K562 (cell line): ENCODE measurements around the gene GCGR. TPM values are rescaled to one million over a fixed set of nuclear protein-coding genes. Genes with fewer than 3 reads are reported as not detected.

Source experiments
- ATAC-seq: fragments of 200-7000 bp; cut with Tn5 transposase; 3 replicates; pipeline ENCODE4 v1.9.1; 2020; ENCODE audit warnings: moderate library complexity
- BruUV-seq: library from RNA; stranded (reverse); fragments of 400-500 nt; replicated peaks from 2 replicates; lab custom pipeline; 2021; lab: Mats Ljungman, UMichigan
- CTCF ChIA-PET: fragments of 300-600 bp; formaldehyde crosslinking; extraction: SDS; loops from one replicate; lab custom pipeline; 2021; ENCODE audit warnings: low intra/inter-chr PET ratio; lab: Yijun Ruan, JAX
- POLR2A ChIA-PET: fragments of 300-600, 350-650 bp; sonication (Branson Sonifier 250); formaldehyde crosslinking; extraction: SDS; loops from one replicate; lab custom pipeline; 2021; ENCODE audit warnings: antibody characterized with exemption, inconsistent platforms; lab: Yijun Ruan, JAX
- DNase-seq, 4 experiments: peaks; one replicate each; pipeline versions ENCODE4 v3.0.0 to v3.0.0-alpha.2; 2011 to 2018; ENCODE audit warnings: low spot score in 3 of 4, mixed read lengths in 3 of 4; ENCODE audit errors: extremely low read depth in 1 of 4
- FAIRE-seq: peaks from 2 replicates; lab custom pipeline; 2011; peaks lifted over from hg19 to GRCh38; lab: Jason Lieb, UNC
- H2AFZ ChIP-seq: 2 replicates; pipeline ENCODE4 v1.6.0; 2011; ENCODE audit warnings: low read depth, low read length, control low read depth, inconsistent platforms
- H3K27ac ChIP-seq: fragments of 200-600 bp; 3 replicates; pipeline ENCODE4 v1.8.0; 2011; ENCODE audit warnings: low read depth, mild to moderate bottlenecking, control low read depth, inconsistent platforms, low read length, moderate library complexity, mixed read lengths; ENCODE audit errors: extremely low read depth
- H3K27me3 ChIP-seq, 2 experiments: fragments of 300-600 bp in 1 of 2; 2 replicates in 1 of 2; 3 replicates in 1 of 2; pipeline versions ENCODE4 v1.6.0 to v1.8.0; 2011; ENCODE audit warnings: inconsistent platforms in 2 of 2, low read length in 2 of 2, mild to moderate bottlenecking in 1 of 2, mixed read lengths in 1 of 2, moderate library complexity in 1 of 2; ENCODE audit not compliant: control insufficient read depth in 2 of 2, insufficient read depth in 2 of 2
- H3K36me3 ChIP-seq: fragments of 300-600 bp; 3 replicates; pipeline ENCODE4 v1.8.0; 2011; ENCODE audit warnings: mild to moderate bottlenecking, low read length, inconsistent platforms; ENCODE audit not compliant: control insufficient read depth, insufficient read depth
- H3K4me1 ChIP-seq, 2 experiments: fragments of 200-600 bp in 1 of 2; replicated peaks in 1 of 2; 2 replicates in 1 of 2; 3 replicates in 1 of 2; pipeline versions ENCODE4 v1.5.1 to v1.8.0; 2011; ENCODE audit warnings: inconsistent platforms in 2 of 2, low read length in 2 of 2, mild to moderate bottlenecking in 1 of 2, mixed read lengths in 1 of 2, moderate library complexity in 1 of 2; ENCODE audit not compliant: control insufficient read depth in 2 of 2, insufficient read depth in 2 of 2
- H3K4me2 ChIP-seq: 2 replicates; pipeline ENCODE4 v1.6.1; 2011; ENCODE audit warnings: low read length, control low read depth, inconsistent platforms, mixed read lengths; ENCODE audit not compliant: insufficient read depth
- H3K4me3 ChIP-seq: fragments of 200-600 bp; sonication (generic), shearing (Covaris generic); 2 replicates; pipeline ENCODE4 v1.5.1; 2016; ENCODE audit warnings: control low read depth, inconsistent platforms
- H3K79me2 ChIP-seq: fragments of 200-600 bp; 3 replicates; pipeline ENCODE4 v1.8.0; 2011; ENCODE audit warnings: low read length, inconsistent platforms; ENCODE audit not compliant: control insufficient read depth, insufficient read depth
- H3K9ac ChIP-seq, 2 experiments: 2 replicates each; pipeline versions ENCODE4 v1.6.0 to v1.6.1; 2011; ENCODE audit warnings: low read depth in 2 of 2, low read length in 2 of 2, control low read depth in 1 of 2, inconsistent platforms in 1 of 2, mild to moderate bottlenecking in 1 of 2, mixed read lengths in 1 of 2; ENCODE audit not compliant: insufficient read depth in 1 of 2
- H3K9me1 ChIP-seq: one replicate; pipeline ENCODE4 v1.6.0; 2011; ENCODE audit warnings: inconsistent platforms, mild to moderate bottlenecking, low read length, moderate library complexity; ENCODE audit not compliant: control insufficient read depth, insufficient read depth
- H3K9me3 ChIP-seq: replicated peaks from 2 replicates; pipeline ENCODE4 v1.5.1; 2011; ENCODE audit warnings: low read depth, low read length, inconsistent platforms; ENCODE audit not compliant: control insufficient read depth, insufficient read depth
- H4K20me1 ChIP-seq: replicated peaks from 2 replicates; pipeline ENCODE4 v1.6.1; 2011; ENCODE audit warnings: low read length, inconsistent platforms, mixed read lengths; ENCODE audit not compliant: control insufficient read depth, insufficient read depth
- ARID2 ChIP-seq: fragments of 450-650 bp; IDR thresholded peaks from 2 replicates; pipeline ENCODE4 v1.6.1; 2017; ENCODE audit warnings: antibody characterized with exemption, mild to moderate bottlenecking
- GATAD2A ChIP-seq: fragments of 450-650 bp; IDR thresholded peaks from 2 replicates; pipeline ENCODE4 v1.6.1; 2017
- HCFC1 ChIP-seq: IDR thresholded peaks from 2 replicates; pipeline ENCODE4 v1.6.1; 2012; ENCODE audit warnings: low read depth, low read length, improper control_type of control experiment
- HMGN3 ChIP-seq: IDR thresholded peaks from 2 replicates; pipeline ENCODE4 v1.6.1; 2011; ENCODE audit warnings: borderline replicate concordance, low read depth, mild to moderate bottlenecking, mixed read lengths, low read length; ENCODE audit not compliant: insufficient read length; ENCODE audit errors: extremely low read depth
- MCM3 ChIP-seq: fragments of 450-650 bp; IDR thresholded peaks from 2 replicates; pipeline ENCODE4 v1.6.1; 2016
- MYNN ChIP-seq, 2 experiments: sonication (generic); formaldehyde crosslinking in 1 of 2; IDR thresholded peaks; 2 replicates each; pipeline versions ENCODE4 v1.5.0 to v1.6.1; 2016 to 2020; ENCODE audit warnings: antibody characterized with exemption in 1 of 2, missing genetic modification reagents in 1 of 2
- POLR2A ChIP-seq: fragments of 450-650 bp; conservative IDR thresholded peaks from 2 replicates; pipeline ENCODE4 v1.6.1; 2016
- POLR2G ChIP-seq: fragments of 200-400 bp; formaldehyde crosslinking; IDR thresholded peaks from 2 replicates; pipeline ENCODE4 v1.6.1; 2017; ENCODE audit warnings: low read depth, mild to moderate bottlenecking, antibody characterized with exemption, low read length, moderate library complexity
- PRPF4 ChIP-seq: fragments of 200-400 bp; formaldehyde crosslinking; IDR thresholded peaks from one replicate; pipeline ENCODE4 v1.6.1; 2017; ENCODE audit warnings: low read length, low read depth, mild to moderate bottlenecking; ENCODE audit not compliant: insufficient read depth, poor library complexity, severe bottlenecking
- RBFOX2 ChIP-seq: fragments of 200-400 bp; formaldehyde crosslinking; IDR thresholded peaks from 2 replicates; pipeline ENCODE4 v1.6.1; 2017; ENCODE audit warnings: low read depth, mild to moderate bottlenecking, low read length, moderate library complexity
- SLC30A9 ChIP-seq: fragments of 250-450 bp; sonication (Bioruptor Pico); IDR thresholded peaks from 2 replicates; pipeline ENCODE4 v1.8.0; 2022; ENCODE audit warnings: mild to moderate bottlenecking, moderate library complexity
- SOX6 ChIP-seq: fragments of 450-650 bp; IDR thresholded peaks from 2 replicates; pipeline ENCODE4 v1.6.1; 2014; ENCODE audit warnings: mild to moderate bottlenecking
- SRF ChIP-seq, 2 experiments: fragments of 250-450, 450-650 bp in 1 of 2; sonication (Bioruptor Pico) in 1 of 2; sonication (generic) in 1 of 2; formaldehyde crosslinking; IDR thresholded peaks; 2 replicates each; pipeline versions ENCODE4 v1.5.0 to v1.5.1; 2020 to 2022; ENCODE audit warnings: mild to moderate bottlenecking in 1 of 2, missing genetic modification reagents in 1 of 2
- SUPT5H ChIP-seq: fragments of 450-650 bp; IDR thresholded peaks from 2 replicates; pipeline ENCODE4 v1.6.1; 2016
- TCF7 ChIP-seq: sonication (generic); IDR thresholded peaks from 2 replicates; pipeline ENCODE4 v1.6.1; 2016; ENCODE audit warnings: antibody characterized with exemption, borderline replicate concordance
- ZC3H8 ChIP-seq: fragments of 450-650 bp; IDR thresholded peaks from 2 replicates; pipeline ENCODE4 v1.6.1; 2017
- WGBS: fragments of 100-300 bp; shearing (Covaris generic); methylation state at CpG from one replicate; pipeline ENCODE4 v1.1.6; 2016; ENCODE audit warnings: low coverage, mixed read lengths; ENCODE audit not compliant: insufficient coverage; ENCODE audit errors: missing lambda C conversion rate; 5-methylcytosine and 5-hydroxymethylcytosine counted together
- in situ Hi-C: fragments of 300-500 bp; cut with MboI; formaldehyde crosslinking; loops from 4 replicates; pipeline ENCODE4 v1.15.0; 2018; ENCODE audit warnings: inconsistent platforms, mixed read lengths
- intact Hi-C: fragments of 100-400 bp; cut with micrococcal nuclease; formaldehyde crosslinking; loops from 2 replicates; pipeline ENCODE4 v1.14.2; 2022
- polyA plus RNA-seq, 8 experiments: library from polyadenylated mRNA; depleted of rRNA in 4 of 8; stranded (reverse) in 5 of 8; unstranded in 3 of 8; fragments of >200 nt; fragmentation: Nextera tagmentation in 2 of 8; fragmentation: Illumina TruSeq in 1 of 8; extraction: Ambion mirVana in 2 of 8; extraction: Trizol in 1 of 8; gene quantifications; 2 replicates each; pipeline versions ENCODE4 v1.2.1 to v1.2.3, GENCODE V29; 2011 to 2014; ENCODE audit warnings: inconsistent platforms in 1 of 8, missing spikeins in 1 of 8
- total RNA-seq, 7 experiments: library from RNA; depleted of rRNA in 6 of 7; stranded (reverse); fragments of >200 nt in 6 of 7; fragmentation: Illumina TruSeq in 2 of 7; extraction: Trizol in 2 of 7; gene quantifications; 2 replicates each; pipeline versions ENCODE4 v1.2.1 to v1.2.3, GENCODE V29; 2011 to 2021; ENCODE audit warnings: low replicate concordance in 1 of 7
- TF ChIP-seq, protein P1 (sequence below), 2 experiments: fragments of 450-650 bp; IDR thresholded peaks; 2 replicates each; pipeline ENCODE4 v1.6.1; 2016

GCGR gene
- total and polyA plus RNA-seq, 9 of the 15 experiments (the other 6 are each of a cell fraction or from before 2014, with no cell fraction given): not detected

DNA sequence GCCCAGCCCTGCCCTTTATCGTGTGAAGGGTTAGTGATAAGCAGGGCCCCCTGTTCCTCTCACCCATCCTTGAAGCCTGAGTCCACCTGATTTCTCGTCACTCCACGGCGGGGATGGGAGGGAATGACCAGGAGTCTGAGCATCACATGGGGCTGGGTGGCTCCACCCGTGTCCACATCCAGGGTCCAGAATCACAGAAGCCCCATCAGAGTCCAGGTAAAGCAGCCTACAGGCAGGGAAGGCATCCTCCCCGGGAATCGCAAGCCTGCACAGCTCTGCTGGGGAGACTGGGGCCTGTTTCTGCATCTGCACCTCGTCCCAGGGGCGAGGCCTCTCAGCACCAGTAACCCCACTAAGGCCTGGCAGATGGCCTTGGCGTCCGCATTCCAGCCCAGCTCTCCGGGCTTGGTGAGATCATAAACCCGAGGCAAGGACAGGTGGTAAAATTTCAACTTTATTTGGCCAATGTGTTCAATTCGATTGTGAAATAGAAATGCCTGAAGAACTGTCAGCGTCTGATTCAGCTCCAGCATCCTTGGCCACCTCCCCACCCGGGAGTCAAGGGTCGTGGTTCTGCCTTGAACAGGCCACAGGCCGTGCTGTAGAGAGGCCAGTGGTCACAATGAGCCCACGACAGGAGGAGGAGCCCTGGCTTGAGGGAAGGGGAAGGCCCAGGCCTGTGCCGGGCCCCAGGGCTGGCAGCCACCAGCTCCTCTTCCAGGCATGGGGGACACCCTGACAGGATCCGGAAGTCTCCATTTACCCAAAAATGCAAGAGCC, 39.0 kb downstream of the GCGR start (continued):
- TF ChIP-seq HMGN3 (no peak), SRF (CRISPR knock-in tag; IDR thresholded peaks at IDR 0.05) (no peak), ZC3H8 (no peak), MCM3 (no peak), MYNN (IDR thresholded peaks at IDR 0.05) (peak; percentile 19; the same call in 1 of the 2 replicates), MYNN (CRISPR knock-in tag; IDR thresholded peaks at IDR 0.05) (no peak), POLR2G (peak; percentile 74; the same call in 1 of the 2 replicates), SOX6 (no peak), GATAD2A (no peak), HCFC1 (no peak), PRPF4 (no peak), SLC30A9 (no peak)

DNA sequence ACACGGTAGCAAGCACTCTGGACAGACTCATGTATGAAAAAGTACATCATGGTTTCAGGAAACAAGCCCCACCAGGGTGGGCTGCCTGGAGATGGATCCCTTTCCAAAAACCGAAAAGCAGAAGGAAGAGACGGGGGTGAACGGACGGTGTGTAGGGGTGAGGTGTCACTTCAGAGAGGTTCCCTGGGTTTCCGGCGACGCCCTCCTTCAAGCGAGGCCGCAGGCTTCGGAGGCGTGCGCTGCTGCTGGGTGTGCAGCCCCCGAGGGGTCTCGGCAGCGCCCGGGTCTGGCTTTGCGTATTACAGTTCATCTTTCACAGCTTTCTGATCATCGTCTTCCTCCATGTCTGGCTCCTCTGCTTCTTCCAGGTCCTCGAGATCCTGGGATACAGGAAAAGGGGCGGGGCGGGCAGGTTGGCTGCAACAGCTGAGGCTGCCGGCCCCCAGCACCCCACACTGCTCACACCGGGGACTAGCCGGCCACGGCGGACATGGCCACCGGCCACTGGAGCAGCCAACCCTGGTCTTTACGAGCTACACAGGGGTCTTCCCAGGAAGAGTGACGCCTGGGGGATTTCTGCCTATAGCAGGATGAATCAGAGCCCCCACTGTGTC, 39.9 kb downstream of the GCGR start:
- Histone ChIP-seq H3K9me3 (no peaks in the 10 kb centered on the region), H3K27me3 (no peaks in the 10 kb centered on the region), H3K27ac (no peak overlapping the region), H4K20me1 (peaks cover 13% of the 10 kb centered on the region), H3K9me1 (no peaks in the 10 kb centered on the region), H3K9ac (no peak overlapping the region), H3K4me3 (no peak overlapping the region), H3K79me2 (no peaks in the 10 kb centered on the region), H2AFZ (no peak overlapping the region)
- intact Hi-C loops: no loop called here
- BruUV-seq: no TSS peak
- 91% methylated on average over 28 of the region's 30 CpGs for WGBS
- FAIRE-seq: no peak
- no peak for DNase-seq
- POLR2A ChIA-PET: interaction anchor here (0.6 to 8.0 kb wide), 10 partner anchors 10 to 35 kb away, joined by 3 to 85 read pairs (median 8); partner anchors contain the start of genes MCRIP1 and P4HB
- TF ChIP-seq, protein P1, sequence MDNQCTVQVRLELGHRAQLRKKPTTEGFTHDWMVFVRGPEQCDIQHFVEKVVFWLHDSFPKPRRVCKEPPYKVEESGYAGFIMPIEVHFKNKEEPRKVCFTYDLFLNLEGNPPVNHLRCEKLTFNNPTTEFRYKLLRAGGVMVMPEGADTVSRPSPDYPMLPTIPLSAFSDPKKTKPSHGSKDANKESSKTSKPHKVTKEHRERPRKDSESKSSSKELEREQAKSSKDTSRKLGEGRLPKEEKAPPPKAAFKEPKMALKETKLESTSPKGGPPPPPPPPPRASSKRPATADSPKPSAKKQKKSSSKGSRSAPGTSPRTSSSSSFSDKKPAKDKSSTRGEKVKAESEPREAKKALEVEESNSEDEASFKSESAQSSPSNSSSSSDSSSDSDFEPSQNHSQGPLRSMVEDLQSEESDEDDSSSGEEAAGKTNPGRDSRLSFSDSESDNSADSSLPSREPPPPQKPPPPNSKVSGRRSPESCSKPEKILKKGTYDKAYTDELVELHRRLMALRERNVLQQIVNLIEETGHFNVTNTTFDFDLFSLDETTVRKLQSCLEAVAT (IDR thresholded peaks at IDR 0.05): peak in 1 of 2 experiments; percentile 44; a peak in 1 of 4 replicates
- peak; percentile 4; the same call in 1 of the 2 replicates for TF ChIP-seq SUPT5H
- TF ChIP-seq POLR2G: peak; percentile 45
- TF ChIP-seq RBFOX2: peak; percentile 13; the same call in 1 of the 2 replicates
- TF ChIP-seq TCF7: no peak
- no peak for TF ChIP-seq ARID2
- TF ChIP-seq POLR2A: 0 out of 2 replicates have a peak, but pooled peaks have one; percentile 42
- TF ChIP-seq, all 486 proteins: peak for 5
- H3K36me3 ChIP-seq: peaks cover 58% of the 10 kb centered on the region; the same call in 2 of the 3 replicates
- in situ Hi-C loops: no loop called here
- peaks cover 2 to 51% of the 10 kb centered on the region in 2 experiments; a peak in 4 of 5 replicates for H3K4me1 ChIP-seq
- H3K4me2 ChIP-seq: no peak overlapping the region
- CTCF ChIA-PET: no interaction called here
- ATAC-seq: no peak
